IMR-90 (cell line): ENCODE measurements around the gene DYNLRB2. TPM values are rescaled to one million over a fixed set of nuclear protein-coding genes. Genes with fewer than 3 reads are reported as not detected.

ENCODE experiments used
- ATAC-seq: fragments of 200-7000 bp; cut with Tn5 transposase; 2 replicates; pipeline ENCODE4 v1.9.1; 2020; ENCODE audit warnings: low read depth, mild to moderate bottlenecking, moderate library complexity
- BruUV-seq: library from RNA; stranded (reverse); fragments of 400-500 nt; replicated peaks from 2 replicates; lab custom pipeline; 2021; lab: Mats Ljungman, UMichigan
- CTCF ChIA-PET: fragments of 300-600 bp; formaldehyde crosslinking; extraction: SDS; loops from one replicate; lab custom pipeline; 2021; ENCODE audit warnings: antibody characterized with exemption; lab: Yijun Ruan, JAX
- POLR2A ChIA-PET: fragments of 300-600 bp; sonication (Branson Sonifier 250); formaldehyde crosslinking; loops from one replicate; lab custom pipeline; 2022; ENCODE audit warnings: antibody characterized with exemption; ENCODE audit not compliant: unreplicated experiment; lab: Charles Lee
- DNase-seq: peaks from one replicate; pipeline ENCODE4 v3.0.0; 2013
- H2AFZ ChIP-seq: replicated peaks from 2 replicates; pipeline ENCODE3; 2013; ENCODE audit warnings: low read length, mild to moderate bottlenecking; ENCODE audit not compliant: poor library complexity
- H2AK5ac ChIP-seq: 2 replicates; pipeline ENCODE4 v1.6.1; 2013; ENCODE audit warnings: low read depth, low read length, inconsistent platforms
- H2AK9ac ChIP-seq: replicated peaks from 2 replicates; pipeline ENCODE3; 2013; ENCODE audit warnings: mild to moderate bottlenecking, low read depth, low read length, moderate library complexity; ENCODE audit not compliant: poor library complexity
- H2BK120ac ChIP-seq: 2 replicates; pipeline ENCODE4 v1.6.1; 2013; ENCODE audit warnings: low read depth, low read length, inconsistent platforms
- H2BK15ac ChIP-seq: 3 replicates; pipeline ENCODE4 v1.6.1; 2013; ENCODE audit warnings: low read depth, low read length, inconsistent platforms
- H2BK20ac ChIP-seq: 2 replicates; pipeline ENCODE4 v1.6.1; 2013; ENCODE audit warnings: low read depth, mild to moderate bottlenecking, inconsistent platforms, low read length, moderate library complexity
- H2BK5ac ChIP-seq: 2 replicates; pipeline ENCODE4 v1.6.1; 2013; ENCODE audit warnings: mild to moderate bottlenecking, low read depth, low read length, inconsistent platforms; ENCODE audit not compliant: poor library complexity, severe bottlenecking
- H3K14ac ChIP-seq: replicated peaks from 2 replicates; pipeline ENCODE4 v1.6.1; 2013; ENCODE audit warnings: low read depth, low read length, inconsistent platforms
- H3K18ac ChIP-seq: 2 replicates; pipeline ENCODE4 v1.6.1; 2013; ENCODE audit warnings: low read depth, low read length, control low read depth
- H3K23ac ChIP-seq: 2 replicates; pipeline ENCODE4 v1.6.1; 2013; ENCODE audit warnings: low read depth, low read length, inconsistent platforms
- H3K27ac ChIP-seq: 2 replicates; pipeline ENCODE4 v1.5.1; 2013; ENCODE audit warnings: mild to moderate bottlenecking, control low read depth, low read length; ENCODE audit not compliant: insufficient read depth
- H3K27me3 ChIP-seq: 2 replicates; pipeline ENCODE4 v1.6.1; 2013; ENCODE audit warnings: low read length; ENCODE audit not compliant: control insufficient read depth, insufficient read depth
- H3K36me3 ChIP-seq: 2 replicates; pipeline ENCODE4 v1.6.1; 2013; ENCODE audit warnings: low read length, mixed read lengths; ENCODE audit not compliant: control insufficient read depth, insufficient read depth
- H3K4ac ChIP-seq: 2 replicates; pipeline ENCODE4 v1.6.1; 2013; ENCODE audit warnings: low read depth, low read length, inconsistent platforms
- H3K4me1 ChIP-seq: 2 replicates; pipeline ENCODE4 v1.6.1; 2013; ENCODE audit warnings: low read length, mixed read lengths; ENCODE audit not compliant: control insufficient read depth, insufficient read depth
- H3K4me2 ChIP-seq: 2 replicates; pipeline ENCODE4 v1.6.1; 2013; ENCODE audit warnings: low read depth, mild to moderate bottlenecking, control low read depth, low read length, moderate library complexity
- H3K4me3 ChIP-seq: 2 replicates; pipeline ENCODE4 v1.5.1; 2013; ENCODE audit warnings: low read depth, mild to moderate bottlenecking, control low read depth, low read length, moderate library complexity; ENCODE audit not compliant: insufficient read depth
- H3K56ac ChIP-seq: 2 replicates; pipeline ENCODE4 v1.6.1; 2013; ENCODE audit warnings: low read length, inconsistent platforms; ENCODE audit not compliant: insufficient read depth; ENCODE audit errors: extremely low read depth
- H3K79me1 ChIP-seq, 2 experiments: 2 replicates each; pipeline ENCODE4 v1.6.1; 2013; ENCODE audit warnings: low read length in 2 of 2, inconsistent platforms in 1 of 2, low read depth in 1 of 2
- H3K9ac ChIP-seq: 2 replicates; pipeline ENCODE4 v1.6.1; 2013; ENCODE audit warnings: low read depth, low read length, control low read depth
- H3K9me1 ChIP-seq: 2 replicates; pipeline ENCODE4 v1.6.1; 2013; ENCODE audit warnings: low read length, inconsistent platforms; ENCODE audit not compliant: insufficient read depth
- H3K9me3 ChIP-seq: 2 replicates; pipeline ENCODE4 v1.6.1; 2013; ENCODE audit warnings: low read length; ENCODE audit not compliant: control insufficient read depth, insufficient read depth
- H4K20me1 ChIP-seq: 2 replicates; pipeline ENCODE4 v1.6.1; 2013; ENCODE audit warnings: low read length, inconsistent platforms; ENCODE audit not compliant: insufficient read depth
- H4K5ac ChIP-seq: 2 replicates; pipeline ENCODE4 v1.6.1; 2013; ENCODE audit warnings: mild to moderate bottlenecking, low read depth, low read length, control low read depth
- H4K8ac ChIP-seq, 2 experiments: 2 replicates each; pipeline ENCODE4 v1.6.1; 2013; ENCODE audit warnings: low read depth in 2 of 2, low read length in 2 of 2, control low read depth in 1 of 2, inconsistent platforms in 1 of 2
- H4K91ac ChIP-seq: 2 replicates; pipeline ENCODE4 v1.6.1; 2013; ENCODE audit warnings: low read depth, low read length, inconsistent platforms; ENCODE audit not compliant: insufficient read depth
- NFE2L2 ChIP-seq: fragments of 150-350 bp; IDR thresholded peaks from 2 replicates; pipeline ENCODE4 v1.6.1; 2016; ENCODE audit warnings: low read depth, mild to moderate bottlenecking, low read length
- POLR2A ChIP-seq: IDR thresholded peaks from 2 replicates; pipeline ENCODE4 v1.6.1; 2012; ENCODE audit warnings: mild to moderate bottlenecking, low read depth, low read length
- WGBS, 2 experiments: methylation state at CpG; one replicate each; pipeline versions ENCODE4 v1.1.5 to v1.1.7; 2013; ENCODE audit warnings: missing lambda C conversion rate in 2 of 2; ENCODE audit not compliant: insufficient read length in 1 of 2; ENCODE audit errors: extremely low coverage in 2 of 2; 5-methylcytosine and 5-hydroxymethylcytosine counted together
- dilution Hi-C: fragments of 300-500 bp; cut with HindIII; formaldehyde crosslinking; loops from one replicate; pipeline ENCODE4 v1.14.3; 2018; ENCODE audit warnings: low sequenced_read_pairs; ENCODE audit not compliant: unreplicated experiment
- in situ Hi-C: fragments of 300-500 bp; cut with MboI; formaldehyde crosslinking; loops from 3 replicates; pipeline ENCODE4 v1.14.3; 2019; ENCODE audit warnings: low sequenced_read_pairs, inconsistent platforms, mixed read lengths
- intact Hi-C: fragments of 100-400 bp; cut with micrococcal nuclease; formaldehyde crosslinking; loops from 2 replicates; pipeline ENCODE4 v1.10.0; 2022
- polyA plus RNA-seq, 3 experiments: library from polyadenylated mRNA; depleted of rRNA; stranded (reverse); fragments of >200 nt; gene quantifications; 2 replicates each; pipeline ENCODE4 v1.2.3, GENCODE V29; 2012; ENCODE audit warnings: low replicate concordance in 1 of 3
- total RNA-seq: library from RNA; depleted of rRNA; stranded (reverse); fragments of >200 nt; gene quantifications from 2 replicates; pipeline ENCODE4 v1.2.3, GENCODE V29; 2012

Gene DYNLRB2
- total and polyA plus RNA-seq, 2 of the 4 experiments (the other 2 are of a cell fraction): not detected

DNA sequence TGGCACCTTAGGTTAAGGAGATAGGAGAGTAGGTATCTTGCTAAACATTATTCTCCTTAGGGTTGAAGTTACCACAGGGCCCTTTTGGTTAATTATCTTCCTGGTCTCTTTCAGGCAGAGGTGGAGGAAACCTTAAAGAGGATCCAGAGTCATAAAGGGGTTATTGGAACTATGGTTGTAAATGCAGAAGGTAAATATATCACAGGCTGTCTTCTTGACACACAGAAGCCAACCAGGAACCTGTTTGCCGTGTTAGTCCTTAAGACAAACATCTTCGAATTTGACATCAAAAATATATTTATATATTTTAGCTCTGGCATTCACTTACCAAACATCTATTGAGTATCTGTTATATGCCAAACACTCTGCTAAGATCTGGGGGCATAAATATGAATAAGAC lies 2.4 kb downstream of the DYNLRB2 start:
- no peaks in the 10 kb centered on the region for H3K36me3 ChIP-seq
- H2BK20ac ChIP-seq: no peak overlapping the region
- no peak for TF ChIP-seq POLR2A
- no peak for TF ChIP-seq NFE2L2
- H3K4me1 ChIP-seq: no peaks in the 10 kb centered on the region
- H3K27ac ChIP-seq: no peak overlapping the region
- H2BK5ac ChIP-seq: no peak overlapping the region
- no peak overlapping the region for H4K5ac ChIP-seq
- H3K9me1 ChIP-seq: peaks cover 3% of the 10 kb centered on the region; the same call in 1 of the 2 replicates
- CTCF ChIA-PET: interaction anchor here (0.6 to 1.4 kb wide), 2 partner anchors 17 to 562 kb away, joined by 4 read pairs; no protein-coding TSS in a partner anchor
- no peak overlapping the region for H3K9ac ChIP-seq
- H3K18ac ChIP-seq: no peak overlapping the region
- H3K9me3 ChIP-seq: no peaks in the 10 kb centered on the region
- H3K27me3 ChIP-seq: no peaks in the 10 kb centered on the region
- H3K4me3 ChIP-seq: no peak overlapping the region
- no CpG with 5 or more reads among the region's 2 CpGs for WGBS, 2 experiments
- H4K91ac ChIP-seq: no peak overlapping the region
- H3K56ac ChIP-seq: no peak overlapping the region
- no peaks in the 10 kb centered on the region for H3K79me1 ChIP-seq
- no peak overlapping the region for H3K4me2 ChIP-seq
- H3K4ac ChIP-seq: no peak overlapping the region
- H2BK15ac ChIP-seq: no peak overlapping the region
- DNase-seq (no peak), ATAC-seq (no peak)
- no peak overlapping the region for H3K14ac ChIP-seq
- no peak overlapping the region for H2BK120ac ChIP-seq
- H3K23ac ChIP-seq: no peak overlapping the region
- no peak overlapping the region for H2AK9ac ChIP-seq
- intact Hi-C loops: loop anchor here (5.0 kb wide), 1 partner anchor 139 kb away; no protein-coding TSS in a partner anchor
- no peaks in the 10 kb centered on the region for H4K20me1 ChIP-seq
- POLR2A ChIA-PET: no interaction called here
- no TSS peak for BruUV-seq
- H2AFZ ChIP-seq: no peak overlapping the region
- dilution Hi-C loops: no loop called here
- in situ Hi-C loops: loop anchor here (25.0 kb wide), 1 partner anchor 269 kb away; the partner anchor contains the start of gene CDYL2
- H4K8ac ChIP-seq: no peak overlapping the region
- H2AK5ac ChIP-seq: no peak overlapping the region
